ENCODE results near the gene PTGR3.
"Not testable (repeated sequence)": the region's sequence is repeated elsewhere in the genome, so short reads cannot be mapped to it uniquely, and the experiment has no call there.

Gene PTGR3

GRCh38 chr18:75201282-75202270 is 7.4 kb downstream of the PTGR3 start:
- no peak for DNase-seq

GRCh38 chr18:75200605-75201280 is 8.2 kb downstream of the PTGR3 start:
- no peak for DNase-seq

- no peak for DNase-seq
Observed at GRCh38 chr18:75200071-75200470, 8.9 kb downstream of the PTGR3 start.

- DNase-seq = no peak
Observed at GRCh38 chr18:75199327-75199726, 9.6 kb downstream of the PTGR3 start.

- no peak for DNase-seq
Observed at GRCh38 chr18:75198036-75198435, 10.9 kb downstream of the PTGR3 start.

- DNase-seq = no peak
Observed at GRCh38 chr18:75192899-75193298, 16.0 kb downstream of the PTGR3 start.

GRCh38 chr18:75189696-75190095 is 19.2 kb downstream of the PTGR3 start:
- DNase-seq = no peak

GRCh38 chr18:75187702-75188101 is 21.2 kb downstream of the PTGR3 start:
- not testable (repeated sequence) for DNase-seq

GRCh38 chr18:75185460-75185859 is 23.5 kb downstream of the PTGR3 start:
- DNase-seq = no peak

- DNase-seq = no peak
Observed at GRCh38 chr18:75183973-75184493, 24.9 kb downstream of the PTGR3 start.

- DNase-seq = no peak
Observed at GRCh38 chr18:75183524-75183923, 25.4 kb downstream of the PTGR3 start.

GRCh38 chr18:75179819-75180600 is 28.9 kb downstream of the PTGR3 start:
- DNase-seq = no peak

GRCh38 chr18:75178376-75178775 is 30.6 kb downstream of the PTGR3 start:
- DNase-seq = no peak

GRCh38 chr18:75176849-75177248 is 32.1 kb downstream of the PTGR3 start:
- no peak for DNase-seq

GRCh38 chr18:75173738-75174137 is 35.2 kb downstream of the PTGR3 start:
- no peak for DNase-seq

GRCh38 chr18:75173125-75173432 is 35.9 kb downstream of the PTGR3 start:
- DNase-seq = no peak

- no peak for DNase-seq
Observed at GRCh38 chr18:75172299-75173124, 36.4 kb downstream of the PTGR3 start.

- no peak for DNase-seq
Observed at GRCh38 chr18:75170916-75171315, 38.0 kb downstream of the PTGR3 start.

- no peak for DNase-seq
Observed at GRCh38 chr18:75170022-75170789, 38.7 kb downstream of the PTGR3 start.

GRCh38 chr18:75169411-75169810 is 39.5 kb downstream of the PTGR3 start:
- DNase-seq = no peak

GRCh38 chr18:75168619-75169018 is 40.3 kb downstream of the PTGR3 start:
- DNase-seq = no peak

Data from SHP77 (cell line).